GM21723 (cell line): ENCODE measurements around the gene CAPN13.

Experiments used
- ATAC-seq: cut with Tn5 transposase; IDR thresholded peaks from one replicate; pipeline ENCODE4 v1.9.1; 2021; ENCODE audit warnings: mild to moderate bottlenecking, moderate library complexity; ENCODE audit not compliant: unreplicated experiment

Gene CAPN13

GRCh38 chr2:30684516-30684915 lies 122.7 kb downstream of the CAPN13 start:
- no peak for ATAC-seq

DNA sequence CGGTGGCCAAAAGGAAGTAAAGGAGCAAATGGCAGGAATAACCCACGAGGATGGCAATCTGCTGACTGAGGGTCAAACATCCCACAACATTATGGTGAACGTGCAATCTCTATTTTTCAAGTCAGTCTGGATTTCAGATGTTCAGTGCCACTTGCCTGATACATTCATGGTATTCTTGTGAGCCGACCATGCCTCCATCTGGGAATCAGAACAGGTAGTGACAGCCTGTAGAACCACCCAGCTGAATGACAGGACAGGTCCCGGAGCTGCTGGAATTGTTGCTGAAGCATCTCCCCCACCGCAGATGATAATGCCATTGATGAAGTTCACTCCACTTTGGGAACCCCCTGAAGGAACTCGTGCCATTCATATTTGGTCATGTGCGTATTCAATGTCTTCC lies 123.2 kb downstream of the CAPN13 start:
- no peak for ATAC-seq

- no peak for ATAC-seq
Observed at GRCh38 chr2:30683236-30683956, 123.8 kb downstream of the CAPN13 start.

- ATAC-seq = no peak
Observed at GRCh38 chr2:30681022-30681421, 126.2 kb downstream of the CAPN13 start.

DNA sequence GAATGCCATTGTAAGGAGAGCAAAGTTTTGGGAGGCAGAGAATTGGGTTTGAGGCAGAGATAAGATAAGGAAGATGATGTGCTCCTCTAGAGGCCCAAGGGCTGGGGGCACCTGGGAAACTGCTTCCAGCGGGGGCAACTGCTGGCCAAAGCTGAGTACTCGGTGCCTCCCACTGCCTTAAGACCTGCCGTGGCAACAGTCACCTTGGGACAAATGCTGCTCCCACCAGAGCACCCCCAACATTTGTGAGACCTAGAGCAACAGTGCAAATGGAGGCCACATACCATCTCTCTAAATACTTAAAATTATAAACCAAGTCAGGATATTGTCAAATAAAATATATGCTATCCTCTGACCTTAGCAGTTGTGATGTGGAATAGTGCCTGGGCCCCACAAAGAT lies 127.1 kb downstream of the CAPN13 start:
- ATAC-seq = no peak

GRCh38 chr2:30679426-30680088 lies 127.7 kb downstream of the CAPN13 start:
- no peak for ATAC-seq

DNA sequence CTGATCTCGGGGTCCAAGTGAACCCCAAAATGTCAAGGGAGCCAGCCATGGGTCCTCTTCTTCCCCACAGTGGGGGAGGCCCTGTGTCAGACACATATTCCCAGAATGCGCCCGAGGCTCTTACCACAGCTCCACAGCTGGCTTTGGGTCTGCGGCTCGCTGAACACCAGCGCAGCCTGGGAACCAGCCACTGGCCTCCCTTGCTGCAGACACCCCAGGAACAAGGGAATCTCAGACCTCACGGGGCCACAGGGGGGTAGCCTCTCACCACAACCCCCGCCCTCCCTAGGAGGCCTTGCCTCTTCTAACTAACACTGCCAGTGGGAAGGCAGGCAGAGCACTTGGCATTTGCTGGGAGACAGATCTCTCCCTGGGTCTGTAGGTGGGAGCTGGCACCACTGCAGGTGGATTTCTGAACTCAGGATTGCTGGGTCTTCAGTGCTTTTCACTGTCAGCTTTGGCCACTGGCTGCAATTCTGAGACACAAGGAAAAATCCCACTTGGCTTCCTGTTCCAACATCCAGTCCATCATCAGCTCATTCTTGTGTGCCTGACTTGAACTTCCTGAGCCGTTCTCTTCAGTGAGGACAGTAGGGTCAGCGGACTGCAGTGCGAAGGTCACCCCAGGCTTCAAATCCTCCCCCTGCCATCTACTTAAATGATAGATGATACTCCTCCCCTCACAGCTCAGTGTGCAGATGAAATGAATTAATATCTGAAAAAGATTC lies 128.7 kb downstream of the CAPN13 start:
- no peak for ATAC-seq

DNA sequence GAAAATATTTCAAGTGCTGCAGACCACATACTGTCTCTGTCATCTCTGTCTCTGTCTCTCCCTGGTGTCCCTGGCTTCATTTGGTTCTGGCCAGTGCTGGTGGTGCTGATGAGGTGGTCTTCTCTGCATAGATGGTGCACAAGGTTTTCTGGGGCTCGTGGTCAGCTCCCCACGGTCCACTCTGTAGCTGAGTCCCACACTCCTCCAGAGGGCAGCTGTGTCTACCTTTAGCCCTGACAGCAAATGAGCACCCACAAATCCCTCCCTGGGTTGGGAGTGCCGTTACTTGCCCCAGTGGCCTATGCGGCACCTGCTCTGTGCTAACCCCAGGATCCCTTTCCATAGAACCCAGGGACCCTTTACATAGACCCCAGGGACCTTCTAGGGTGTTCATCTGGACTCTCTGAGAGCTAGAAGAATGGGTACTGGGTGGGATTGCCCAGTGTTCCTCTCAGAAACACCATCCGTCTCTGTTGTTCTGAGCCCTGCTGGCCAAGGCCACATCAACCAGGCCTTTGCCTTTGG lies 129.3 kb downstream of the CAPN13 start:
- no peak for ATAC-seq

DNA sequence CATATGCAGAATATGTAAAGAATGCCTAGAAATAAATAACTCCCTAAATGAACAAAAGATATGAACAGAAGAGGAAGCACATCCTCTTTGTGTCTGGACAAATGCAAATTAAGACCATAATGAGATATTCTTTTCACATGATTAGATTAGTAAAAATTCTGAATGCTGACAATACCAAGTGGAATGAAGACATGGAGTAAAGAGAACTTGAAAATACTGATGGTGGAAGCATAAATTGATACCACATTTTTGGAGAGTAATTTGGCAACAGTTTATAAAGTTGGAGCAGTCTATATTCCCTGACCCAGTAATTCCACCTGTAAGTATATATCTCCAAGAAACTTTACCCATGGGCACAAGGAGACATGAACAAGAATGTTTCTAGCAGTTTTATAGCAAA lies 130.0 kb downstream of the CAPN13 start:
- ATAC-seq = no peak

DNA sequence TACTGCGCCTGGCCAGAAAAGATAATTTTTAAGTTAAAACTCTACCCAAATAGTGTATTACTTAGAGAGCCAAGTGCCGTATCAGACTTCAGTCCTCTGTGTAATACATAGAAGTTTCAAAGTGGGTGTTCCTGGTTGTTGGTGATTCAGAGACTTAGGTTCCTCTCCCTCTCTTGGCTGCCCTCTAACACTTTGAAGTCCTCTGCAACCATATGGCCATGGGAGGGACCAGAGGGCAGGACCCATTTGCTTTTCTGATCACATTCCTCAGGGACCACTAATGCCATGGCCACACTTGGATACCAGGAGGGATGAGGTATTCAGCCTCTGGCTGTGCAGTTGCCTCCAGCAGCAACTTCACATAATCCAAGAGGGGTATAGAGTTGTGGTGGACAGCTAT lies 131.5 kb downstream of the CAPN13 start:
- no peak for ATAC-seq

- no peak for ATAC-seq
Observed at GRCh38 chr2:30673127-30673526, 134.1 kb downstream of the CAPN13 start.
